SHP77 treated with DMSO at 0.1 percent for 48 hours (cell line): Measurements from ENCODE around the gene STRIT1.

Source experiments
- DNase-seq: peaks from one replicate; lab custom pipeline; 2025; lab: John Stamatoyannopoulos, UW

The STRIT1 gene

GRCh38 chr3:155293516-155293915 is at the start of gene STRIT1:
Gene STRIT1, minus strand, starts transcription at chr3:155293683.
- no peak for DNase-seq

DNA sequence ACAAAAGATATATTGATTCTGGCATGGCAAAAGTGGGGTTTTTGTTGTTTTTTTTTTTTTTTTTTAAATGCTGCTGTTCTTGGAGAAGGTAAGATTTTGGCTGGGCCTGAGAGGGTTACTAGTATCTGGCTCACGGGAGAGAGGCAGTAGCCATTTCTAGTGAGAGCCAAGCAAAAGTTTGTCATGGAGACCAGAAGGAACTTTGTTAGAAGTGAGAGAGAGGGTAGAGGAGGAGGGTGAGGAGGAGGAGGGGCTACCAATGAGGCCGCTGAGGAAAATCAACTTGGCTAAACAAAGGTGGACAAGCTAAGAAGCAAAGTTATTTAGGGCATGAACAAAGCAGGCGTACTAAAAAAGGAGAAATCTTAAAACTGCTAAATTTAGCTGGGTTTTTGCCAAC is 48.9 kb upstream of the STRIT1 start:
- no peak for DNase-seq

GRCh38 chr3:155339052-155339451 is 45.6 kb upstream of the STRIT1 start:
- DNase-seq, result no peak

DNA sequence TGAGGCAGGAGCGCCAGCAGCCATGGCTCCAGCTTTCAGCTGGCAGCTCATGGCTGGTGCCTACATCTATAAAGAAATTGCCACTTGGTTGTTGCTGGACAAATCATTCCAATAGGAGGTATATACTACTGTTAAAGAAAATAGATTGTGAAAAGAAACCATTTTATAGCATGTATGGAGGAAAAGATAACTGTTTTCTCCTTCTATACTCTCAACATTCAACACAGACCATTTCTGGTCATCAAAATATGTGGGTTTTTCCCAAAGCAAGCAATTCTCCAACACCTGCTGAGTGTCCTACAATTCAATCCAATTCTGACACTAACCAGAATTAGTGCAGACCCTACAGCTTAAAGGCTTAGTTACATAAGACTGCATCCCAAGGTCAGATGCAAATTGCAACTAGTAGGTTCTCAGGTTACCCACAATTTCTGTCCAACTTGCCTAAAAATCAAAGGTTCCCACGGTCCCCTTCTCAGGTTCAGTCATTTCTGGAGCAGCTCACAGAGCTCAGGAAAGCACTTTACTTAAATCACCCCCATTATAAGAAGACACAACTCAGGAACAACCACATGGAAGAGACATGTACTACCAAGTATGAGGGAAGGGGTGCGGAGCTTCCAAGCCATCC is 42.4 kb upstream of the STRIT1 start:
- DNase-seq, result no peak

DNA sequence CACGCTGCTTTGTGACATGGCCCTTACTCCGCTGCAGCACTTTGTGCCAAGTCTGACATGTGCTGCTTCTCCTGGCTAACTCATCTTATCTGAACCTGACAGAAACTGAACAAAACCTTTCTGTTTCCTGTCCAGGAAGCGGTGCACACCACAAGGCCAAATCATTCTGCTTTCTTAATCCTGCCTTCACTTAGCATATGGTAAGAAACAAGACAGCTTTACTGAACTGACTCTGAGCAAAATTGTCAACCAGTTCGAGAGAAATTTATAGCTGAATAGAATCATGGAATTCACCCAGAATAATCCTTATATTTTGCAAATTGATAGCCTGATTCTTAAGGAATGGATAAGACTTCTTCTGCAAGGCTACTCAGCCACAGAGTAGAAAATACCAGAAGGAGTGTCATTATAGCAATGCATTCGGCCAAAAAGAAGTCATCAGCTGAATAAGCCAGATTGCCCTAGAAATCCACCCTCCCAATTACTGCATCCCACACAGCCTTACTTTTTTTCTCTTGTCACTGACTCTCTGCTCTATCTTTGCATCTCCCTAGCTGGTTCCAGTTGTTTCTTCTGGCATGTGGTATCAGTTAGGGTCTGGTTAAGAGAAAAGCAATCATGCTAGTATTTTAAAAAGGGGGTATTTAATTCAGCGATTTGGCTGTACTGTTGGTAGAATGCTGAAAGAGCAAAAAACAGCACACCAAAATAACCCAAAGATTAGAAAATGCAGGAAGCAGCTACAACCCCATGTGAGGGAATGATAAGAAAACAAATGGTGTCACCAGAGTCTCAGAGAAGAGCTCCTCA is 41.6 kb upstream of the STRIT1 start:
- DNase-seq, result no peak

GRCh38 chr3:155334215-155334913 is 40.9 kb upstream of the STRIT1 start:
- DNase-seq, result no peak

DNA sequence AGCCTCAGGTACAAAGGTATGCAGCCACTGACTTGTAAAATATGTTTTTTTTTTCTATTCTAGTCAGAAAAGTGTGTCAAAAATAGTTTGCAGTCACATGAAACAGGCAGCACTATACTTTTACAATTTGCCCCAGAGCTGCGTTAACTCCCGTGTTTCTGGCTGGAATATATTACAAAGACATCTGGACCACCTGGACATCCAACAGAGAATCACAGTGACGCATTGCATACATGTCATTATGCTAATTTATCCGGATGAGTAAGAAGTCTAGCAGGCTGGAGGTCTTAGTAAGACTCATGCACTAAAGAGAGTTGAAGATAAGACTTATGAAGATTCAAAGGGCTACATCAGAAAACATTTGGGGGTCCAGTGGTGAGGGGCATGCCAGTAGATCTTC is 39.2 kb upstream of the STRIT1 start:
- DNase-seq, result no peak

- DNase-seq, result no peak
Observed at GRCh38 chr3:155331078-155331477, 37.6 kb upstream of the STRIT1 start.

- DNase-seq, result no peak
Observed at GRCh38 chr3:155330370-155330769, 36.9 kb upstream of the STRIT1 start.

DNA sequence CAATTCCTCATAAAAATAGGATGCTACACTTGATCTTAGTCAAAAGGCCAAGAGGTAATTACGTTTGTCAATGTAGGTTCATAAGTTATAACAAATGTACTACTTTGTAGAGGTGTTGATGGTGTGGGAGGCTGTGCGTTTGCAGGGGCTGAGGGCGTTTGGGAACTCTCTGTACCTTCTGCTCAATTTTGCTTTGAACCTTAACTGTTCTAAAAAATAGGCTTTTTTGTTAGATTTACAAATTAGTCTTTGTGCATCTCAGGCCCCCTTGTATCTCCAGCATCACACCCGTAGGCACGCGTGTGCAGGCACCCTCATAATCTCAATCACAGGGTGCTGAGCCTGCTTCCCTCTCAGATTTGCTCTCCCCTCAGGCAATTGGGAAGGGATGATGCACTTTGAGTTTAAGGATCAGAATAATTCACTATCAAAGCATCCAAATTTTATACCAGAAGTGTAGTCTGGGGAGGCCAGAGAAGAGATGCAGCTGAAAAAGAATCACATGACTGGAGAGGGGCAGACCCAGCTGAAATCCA is 36.1 kb upstream of the STRIT1 start:
- DNase-seq, result no peak

DNA sequence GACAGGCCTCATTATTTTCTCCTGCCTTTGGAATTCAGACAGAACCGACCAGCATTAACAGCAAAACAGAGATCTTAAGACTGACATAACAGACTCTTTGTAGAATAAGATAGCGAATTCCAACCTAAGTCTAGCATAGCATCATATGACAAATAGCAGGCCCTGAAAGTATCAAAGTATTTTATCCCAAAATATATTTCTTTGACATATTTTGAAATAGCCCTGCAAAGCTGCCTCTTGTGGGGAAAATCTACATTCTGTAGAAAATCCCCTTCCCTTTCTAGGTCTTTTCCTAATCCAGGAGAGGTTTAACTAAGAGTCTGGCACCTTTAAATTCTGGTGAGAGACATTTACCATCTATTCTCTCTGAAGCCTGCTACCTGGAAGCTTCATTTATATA is 34.4 kb upstream of the STRIT1 start:
- DNase-seq, result no peak

- no peak for DNase-seq
Observed at GRCh38 chr3:155327430-155327829, 33.9 kb upstream of the STRIT1 start.

DNA sequence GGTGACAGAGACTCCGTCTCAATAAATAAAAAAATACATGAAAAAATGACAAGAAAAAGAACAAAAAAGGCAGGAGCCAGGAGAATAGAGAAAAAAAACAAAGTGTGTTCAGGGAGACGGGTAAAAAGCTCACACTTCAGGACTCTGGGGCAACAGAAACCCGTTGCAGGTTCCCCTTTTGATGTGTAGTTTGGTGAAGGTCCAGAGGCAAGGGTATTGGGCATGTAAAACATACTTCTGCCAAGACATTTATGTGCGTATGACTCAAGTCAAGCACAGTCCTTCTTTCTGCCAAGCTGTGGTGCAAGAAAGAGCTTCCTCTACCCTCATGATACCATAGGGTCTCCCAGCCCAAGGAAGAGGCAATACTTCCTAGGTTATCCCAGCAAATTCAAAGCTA is 33.4 kb upstream of the STRIT1 start:
- no peak for DNase-seq

DNA sequence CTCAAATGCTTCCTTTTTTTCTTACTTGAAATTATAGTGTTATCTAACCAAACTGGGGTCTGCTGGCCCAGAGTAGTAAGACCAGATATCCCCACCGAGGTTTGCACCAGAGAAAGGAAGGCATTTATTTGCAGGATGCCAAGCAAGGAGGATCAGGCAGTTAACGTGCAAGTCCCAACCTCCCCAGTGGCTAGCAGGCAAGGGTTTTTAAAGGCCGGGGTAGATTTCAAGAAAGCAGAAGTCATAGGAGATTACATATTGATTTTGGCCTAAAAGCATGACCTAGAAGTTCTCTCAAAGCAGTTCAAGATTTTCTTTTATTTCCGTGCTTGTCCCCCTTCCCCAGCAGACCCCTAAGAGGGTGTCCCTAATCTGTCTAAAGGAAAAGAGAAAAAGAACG is 32.8 kb upstream of the STRIT1 start:
- no peak for DNase-seq

DNA sequence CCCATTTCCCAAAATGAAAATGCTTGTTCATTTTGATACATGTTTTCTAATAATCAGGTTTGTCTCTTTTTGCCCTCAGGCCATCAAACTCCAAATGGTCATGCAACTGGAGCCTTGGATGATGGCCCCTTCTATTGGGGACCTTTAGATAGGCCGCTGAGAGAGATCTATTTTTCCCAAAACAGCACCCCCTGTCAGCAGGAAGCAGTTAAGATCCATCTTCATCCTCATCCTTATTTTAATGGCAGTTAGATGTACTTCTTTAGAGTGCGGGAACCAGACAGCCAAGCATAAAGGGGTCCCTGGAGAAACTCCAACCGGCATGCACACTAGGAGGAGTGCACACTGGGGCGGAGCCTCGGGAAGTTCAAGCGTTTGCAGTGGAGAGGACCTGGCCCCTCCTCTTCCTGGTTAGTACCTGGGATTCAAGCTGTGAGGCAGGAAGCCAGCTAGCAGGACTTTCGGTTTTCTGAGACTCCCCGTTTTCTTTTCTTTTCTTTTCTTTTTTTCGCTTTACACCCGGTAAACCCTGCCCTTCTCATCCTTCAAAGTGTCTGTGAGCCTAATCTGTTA is 31.9 kb upstream of the STRIT1 start:
- peak; percentile 24 for DNase-seq

- peak; percentile 26 for DNase-seq
Observed at GRCh38 chr3:155323063-155323666, 29.7 kb upstream of the STRIT1 start.

DNA sequence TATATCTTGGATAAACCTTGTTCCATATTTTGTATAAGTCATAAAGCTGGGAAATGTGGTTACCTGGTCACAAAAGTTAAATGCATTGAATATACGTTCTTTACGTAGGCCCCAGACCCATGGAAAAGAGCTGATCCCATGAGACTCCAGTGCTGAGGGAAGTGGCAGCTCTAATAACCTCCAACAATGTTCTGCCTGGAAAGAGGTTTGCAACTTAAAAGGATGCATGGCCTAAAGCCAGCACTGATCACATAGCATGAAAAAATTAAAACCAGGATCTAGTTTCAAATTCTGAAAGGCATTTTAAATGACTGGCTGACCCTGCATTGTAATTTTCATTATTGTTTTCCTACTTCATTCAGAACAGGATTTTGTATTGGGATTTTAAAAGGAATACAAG is 27.9 kb upstream of the STRIT1 start:
- DNase-seq, result no peak

GRCh38 chr3:155320934-155321333 is 27.5 kb upstream of the STRIT1 start:
- no peak for DNase-seq

DNA sequence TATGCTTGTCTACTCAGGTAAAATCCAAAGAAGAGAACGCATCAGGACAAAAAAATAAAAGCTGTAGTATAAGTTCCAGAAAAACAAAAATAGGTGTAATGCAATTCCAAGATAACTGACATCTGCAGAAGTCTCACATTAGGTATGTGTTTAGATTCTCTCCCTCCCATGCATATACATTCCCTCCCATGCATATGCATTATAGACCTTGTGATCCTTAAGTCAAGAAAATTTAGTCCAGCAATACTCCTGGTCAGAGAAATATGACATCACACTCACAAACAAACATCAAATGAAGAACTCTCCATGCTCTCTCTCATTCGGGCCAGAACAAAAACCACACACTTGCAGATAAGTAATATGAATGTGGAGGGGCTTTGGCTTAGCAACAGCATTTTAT is 25.3 kb upstream of the STRIT1 start:
- DNase-seq, result no peak

DNA sequence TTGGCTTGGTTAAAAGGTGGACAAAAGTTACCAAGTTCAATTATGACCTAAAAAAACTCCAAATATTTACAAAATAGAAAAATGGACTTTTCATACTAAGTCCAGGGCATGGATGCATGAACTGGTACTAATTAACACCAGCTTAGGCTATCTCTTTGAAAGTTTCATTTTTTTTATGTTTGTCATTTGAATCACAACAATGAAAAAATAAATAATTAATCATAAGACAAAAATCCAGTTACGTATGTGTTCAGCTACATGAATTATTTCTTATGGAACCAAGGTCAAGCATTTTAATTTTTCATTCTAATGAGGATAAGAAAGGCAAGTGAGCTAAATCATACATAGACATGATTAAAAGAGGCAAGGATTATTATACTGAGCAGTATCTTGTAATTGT is 23.7 kb upstream of the STRIT1 start:
- DNase-seq, result no peak

- DNase-seq, result no peak
Observed at GRCh38 chr3:155316426-155316825, 22.9 kb upstream of the STRIT1 start.

GRCh38 chr3:155313916-155314315 is 20.4 kb upstream of the STRIT1 start:
- DNase-seq, result no peak
